Spleen (tissue), 11 donors: ENCODE measurements around the gene HOXA10. TPM values are rescaled to one million over a fixed set of nuclear protein-coding genes. Genes with fewer than 3 reads are reported as not detected.

ENCODE experiments used
- DNase-seq: peaks from one replicate; pipeline ENCODE4 v3.0.0-alpha.2; 2020
- H3K27ac ChIP-seq, 8 donors: fragments of 200-600 bp; sonication (generic) in 7 of 8; 1 replicate in 4 of 8; 2 replicates in 4 of 8; pipeline versions ENCODE4 v1.5.0 to v1.8.0; 2016 to 2021; ENCODE audit warnings: inconsistent platforms in 4 of 8, mild to moderate bottlenecking in 4 of 8, moderate library complexity in 1 of 8
- H3K27me3 ChIP-seq, 7 donors: fragments of 200-600 bp; sonication (generic) in 6 of 7; replicated peaks in 1 of 7; 1 replicate in 4 of 7; 2 replicates in 3 of 7; pipeline versions ENCODE4 v1.5.0 to v1.8.0; 2016 to 2021; ENCODE audit warnings: inconsistent platforms in 3 of 7, mild to moderate bottlenecking in 1 of 7
- H3K36me3 ChIP-seq, 6 donors: fragments of 200-600 bp; sonication (generic) in 5 of 6; 1 replicate in 4 of 6; 2 replicates in 2 of 6; pipeline versions ENCODE4 v1.5.0 to v1.8.0; 2016 to 2021; ENCODE audit warnings: inconsistent platforms in 2 of 6
- H3K4me1 ChIP-seq, 6 donors: fragments of 200-600 bp; sonication (generic) in 5 of 6; 1 replicate in 3 of 6; 2 replicates in 3 of 6; pipeline versions ENCODE4 v1.5.0 to v1.8.0; 2016 to 2021; ENCODE audit warnings: inconsistent platforms in 3 of 6
- H3K4me3 ChIP-seq, 8 donors: fragments of 200-600 bp; sonication (generic) in 7 of 8; 1 replicate in 4 of 8; 2 replicates in 4 of 8; pipeline versions ENCODE4 v1.5.0 to v1.8.0; 2016 to 2021; ENCODE audit warnings: inconsistent platforms in 4 of 8, mild to moderate bottlenecking in 4 of 8, moderate library complexity in 2 of 8
- H3K9me3 ChIP-seq, 8 donors: fragments of 200-600 bp; sonication (generic) in 7 of 8; 1 replicate in 4 of 8; 2 replicates in 4 of 8; pipeline versions ENCODE4 v1.5.0 to v1.8.0; 2016 to 2021; ENCODE audit warnings: inconsistent platforms in 4 of 8
- POLR2A ChIP-seq, 3 donors: fragments of 450-650 bp; IDR thresholded peaks; one replicate each; pipeline ENCODE4 v1.5.1; 2017; ENCODE audit warnings: antibody characterized with exemption in 3 of 3, mild to moderate bottlenecking in 1 of 3
- POLR2AphosphoS5 ChIP-seq, 3 donors: sonication (generic); formaldehyde crosslinking; IDR thresholded peaks; one replicate each; pipeline ENCODE4 v1.5.1; 2017; ENCODE audit warnings: antibody characterized with exemption in 3 of 3
- WGBS, 5 donors: extraction: QIAGEN DNeasy Blood & Tissue Kit in 3 of 5; methylation state at CpG; one replicate each; pipeline versions ENCODE4 v1.1.5 to v1.1.7; 2013 to 2018; 5-methylcytosine and 5-hydroxymethylcytosine counted together
- intact Hi-C: fragments of 100-400 bp; cut with DNase I; formaldehyde crosslinking; loops from one replicate; pipeline ENCODE4 v1.15.0; 2023; ENCODE audit warnings: low total_unique reads
- polyA plus RNA-seq, 3 donors: library from polyadenylated mRNA; stranded (reverse); fragments of 200-250 nt; gene quantifications; one replicate each; pipeline ENCODE4 v1.2.1, GENCODE V29; 2013
- total RNA-seq, 7 donors: library from RNA; depleted of rRNA in 3 of 7; stranded (reverse); fragments of >200 nt in 3 of 7; fragmentation: NEBNext Ultra II Directional in 4 of 7; extraction: Animal tissue kit (Norgen Biotek cat#: 25700) in 4 of 7; gene quantifications; one replicate each; pipeline versions ENCODE4 v1.1.0 to v1.2.1, GENCODE V29; 2016 to 2021
- TF ChIP-seq, protein P1 (sequence below), 11 experiments: fragments of 200-600 bp in 7 of 11; fragments of 450-650 bp in 4 of 11; sonication (generic) in 4 of 11; IDR thresholded peaks in 8 of 11; conservative IDR thresholded peaks in 3 of 11; 1 replicate in 7 of 11; 2 replicates in 4 of 11; pipeline versions ENCODE4 v1.4.0 to v1.8.0; 2016 to 2021; ENCODE audit warnings: antibody characterized with exemption in 11 of 11, inconsistent platforms in 4 of 11, mild to moderate bottlenecking in 1 of 11
- donor health status: healthy with polysubstance abuse.
- donor health status: DM: no; HTN: no; CAD: no; lungs with moderate emphysema.
- donor health status: DM: no; HTN: no; CAD: no.
- donor health status: Bipolar disorder and iron deficiency.
- donor health status: healthy.
- donor health status: DM: no; HTN: no; CAD: no.
- donor health status: DM: yes; HTN: yes; CAD: no.

Gene HOXA10
- total and polyA plus RNA-seq, 10 donors, result 0.05 to 0.72 (median 0.20) TPM; not detected in 4

DNA sequence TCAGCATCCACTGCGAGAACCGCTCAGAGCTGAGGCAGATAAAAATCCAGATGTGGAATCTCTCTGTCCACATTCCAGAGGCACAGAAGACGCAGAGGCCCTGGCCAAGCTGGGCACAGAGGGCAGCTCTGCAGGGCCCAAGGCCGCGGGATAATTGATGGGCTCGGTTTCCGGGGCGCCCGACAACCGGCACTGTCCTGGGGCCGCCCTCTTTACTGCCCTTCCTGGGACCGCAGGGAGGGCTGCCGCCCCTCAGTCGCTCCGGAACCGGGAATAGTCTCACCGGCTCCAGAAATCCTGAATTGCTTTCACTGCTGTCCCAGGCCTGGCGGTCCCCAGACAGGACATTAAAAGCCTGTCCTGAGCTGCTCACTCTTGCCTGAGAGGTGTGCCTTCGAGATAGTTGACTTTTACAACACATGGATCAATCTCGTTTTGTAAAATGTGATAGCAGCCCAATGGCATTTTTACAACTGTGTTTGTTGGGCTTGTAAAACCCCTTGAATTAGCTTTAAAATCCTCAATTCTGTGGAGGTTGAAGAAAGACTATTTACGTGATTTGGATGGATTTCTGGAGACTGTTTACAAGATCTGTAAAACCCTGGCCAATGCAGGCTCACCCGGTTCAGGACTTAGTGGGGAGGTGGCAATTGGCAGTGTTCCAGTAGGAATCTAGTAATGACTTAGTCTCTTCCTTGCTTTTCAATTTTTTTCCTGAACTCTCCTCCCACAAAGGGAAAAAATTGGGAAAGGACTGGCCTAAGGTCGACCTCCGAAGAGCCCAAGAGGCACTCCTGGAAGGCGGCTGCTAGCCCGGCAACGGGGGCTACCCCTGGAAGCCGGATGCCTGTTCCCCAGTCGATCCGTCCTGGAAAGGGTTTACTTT, 25.1 kb downstream of the HOXA10 start:
- WGBS, 5 donors, result 32 to 49% (median 44%) methylated on average over 27 to 30 of the region's 30 CpGs
- peaks cover 22 to 74% (median 50%) of the 10 kb centered on the region in 6 donors for H3K4me1 ChIP-seq
- intact Hi-C loops, result no loop called here

DNA sequence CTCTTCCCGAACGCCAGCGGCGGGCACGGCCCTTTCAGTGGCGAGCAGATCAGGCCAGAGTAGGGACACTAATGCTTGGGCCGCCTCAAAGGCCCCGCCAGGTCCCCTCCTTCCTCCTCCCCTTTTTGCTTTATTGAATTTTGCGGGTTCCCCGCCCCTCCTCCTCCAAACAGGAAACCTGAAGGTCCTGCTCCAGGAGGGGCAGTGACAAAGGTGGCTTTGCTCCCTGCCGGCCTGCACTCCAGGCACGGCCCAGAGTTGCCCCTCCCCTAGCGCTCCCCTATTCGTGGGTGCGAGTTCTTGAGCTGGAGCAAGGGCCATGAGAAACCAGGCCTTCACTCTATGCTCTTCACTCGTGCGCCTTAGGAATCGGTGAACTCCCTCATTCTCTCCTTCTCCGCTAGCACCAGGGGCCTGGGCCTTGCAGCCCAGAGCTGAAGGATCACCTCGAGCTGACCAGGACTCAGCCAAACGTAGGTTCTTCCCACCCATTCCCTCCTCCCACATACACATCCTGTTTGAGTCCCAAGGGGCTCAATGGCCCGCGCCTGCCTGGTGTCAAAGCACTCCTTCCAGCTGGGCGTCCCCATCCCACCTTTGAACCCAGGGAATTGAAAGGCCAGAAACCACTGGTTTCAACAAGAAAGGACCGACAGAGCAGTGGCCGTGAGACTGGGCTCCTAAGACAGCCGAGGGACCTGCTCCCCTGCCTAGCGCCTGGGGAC, 25.9 kb downstream of the HOXA10 start:
- H3K4me1 ChIP-seq, result peaks cover 22 to 76% (median 51%) of the 10 kb centered on the region in 6 donors
- H3K27ac ChIP-seq, result peak overlapping the region in 7 of 8 donors; percentile 36 to 69 (median 55)
- H3K4me3 ChIP-seq, result peak overlapping the region in 6 of 8 donors; percentile 20 to 65 (median 32)
- intact Hi-C loops, result no loop called here
- no peaks in the 10 kb centered on the region for H3K36me3 ChIP-seq
- peak; percentile 68 for DNase-seq
- WGBS, 5 donors, result 18 to 37% (median 20%) methylated on average over 18 to 28 of the region's 28 CpGs
- TF ChIP-seq POLR2AphosphoS5 (IDR thresholded peaks at IDR 0.05) (peak in 1 of 3 donors; percentile 50), POLR2A (IDR thresholded peaks at IDR 0.05) (no peak)
- TF ChIP-seq, protein P1, sequence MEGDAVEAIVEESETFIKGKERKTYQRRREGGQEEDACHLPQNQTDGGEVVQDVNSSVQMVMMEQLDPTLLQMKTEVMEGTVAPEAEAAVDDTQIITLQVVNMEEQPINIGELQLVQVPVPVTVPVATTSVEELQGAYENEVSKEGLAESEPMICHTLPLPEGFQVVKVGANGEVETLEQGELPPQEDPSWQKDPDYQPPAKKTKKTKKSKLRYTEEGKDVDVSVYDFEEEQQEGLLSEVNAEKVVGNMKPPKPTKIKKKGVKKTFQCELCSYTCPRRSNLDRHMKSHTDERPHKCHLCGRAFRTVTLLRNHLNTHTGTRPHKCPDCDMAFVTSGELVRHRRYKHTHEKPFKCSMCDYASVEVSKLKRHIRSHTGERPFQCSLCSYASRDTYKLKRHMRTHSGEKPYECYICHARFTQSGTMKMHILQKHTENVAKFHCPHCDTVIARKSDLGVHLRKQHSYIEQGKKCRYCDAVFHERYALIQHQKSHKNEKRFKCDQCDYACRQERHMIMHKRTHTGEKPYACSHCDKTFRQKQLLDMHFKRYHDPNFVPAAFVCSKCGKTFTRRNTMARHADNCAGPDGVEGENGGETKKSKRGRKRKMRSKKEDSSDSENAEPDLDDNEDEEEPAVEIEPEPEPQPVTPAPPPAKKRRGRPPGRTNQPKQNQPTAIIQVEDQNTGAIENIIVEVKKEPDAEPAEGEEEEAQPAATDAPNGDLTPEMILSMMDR (IDR thresholded peaks at IDR 0.05 in 8 of 11, conservative IDR thresholded peaks at IDR 0.05 in 3 of 11), result no peak
- peaks cover 11 to 100% (median 78%) of the 10 kb centered on the region in 7 donors for H3K27me3 ChIP-seq
- no peaks in the 10 kb centered on the region for H3K9me3 ChIP-seq

More for the DNA sequence above, 25.1 kb downstream of the HOXA10 start:
- Histone ChIP-seq H3K27me3 (peaks cover 16 to 100% (median 86%) of the 10 kb centered on the region in 7 donors), H3K36me3 (no peaks in the 10 kb centered on the region), H3K9me3 (no peaks in the 10 kb centered on the region), H3K27ac (peak overlapping the region in 4 of 8 donors; percentile 13 to 69 (median 60)), H3K4me3 (peak overlapping the region in 3 of 8 donors; percentile 29 to 65 (median 43))
- DNase-seq, result peak; percentile 74
- TF ChIP-seq, protein P1 (IDR thresholded peaks at IDR 0.05 in 8 of 11, conservative IDR thresholded peaks at IDR 0.05 in 3 of 11), result no peak
- TF ChIP-seq POLR2A (IDR thresholded peaks at IDR 0.05) (no peak), POLR2AphosphoS5 (IDR thresholded peaks at IDR 0.05) (no peak)

DNA sequence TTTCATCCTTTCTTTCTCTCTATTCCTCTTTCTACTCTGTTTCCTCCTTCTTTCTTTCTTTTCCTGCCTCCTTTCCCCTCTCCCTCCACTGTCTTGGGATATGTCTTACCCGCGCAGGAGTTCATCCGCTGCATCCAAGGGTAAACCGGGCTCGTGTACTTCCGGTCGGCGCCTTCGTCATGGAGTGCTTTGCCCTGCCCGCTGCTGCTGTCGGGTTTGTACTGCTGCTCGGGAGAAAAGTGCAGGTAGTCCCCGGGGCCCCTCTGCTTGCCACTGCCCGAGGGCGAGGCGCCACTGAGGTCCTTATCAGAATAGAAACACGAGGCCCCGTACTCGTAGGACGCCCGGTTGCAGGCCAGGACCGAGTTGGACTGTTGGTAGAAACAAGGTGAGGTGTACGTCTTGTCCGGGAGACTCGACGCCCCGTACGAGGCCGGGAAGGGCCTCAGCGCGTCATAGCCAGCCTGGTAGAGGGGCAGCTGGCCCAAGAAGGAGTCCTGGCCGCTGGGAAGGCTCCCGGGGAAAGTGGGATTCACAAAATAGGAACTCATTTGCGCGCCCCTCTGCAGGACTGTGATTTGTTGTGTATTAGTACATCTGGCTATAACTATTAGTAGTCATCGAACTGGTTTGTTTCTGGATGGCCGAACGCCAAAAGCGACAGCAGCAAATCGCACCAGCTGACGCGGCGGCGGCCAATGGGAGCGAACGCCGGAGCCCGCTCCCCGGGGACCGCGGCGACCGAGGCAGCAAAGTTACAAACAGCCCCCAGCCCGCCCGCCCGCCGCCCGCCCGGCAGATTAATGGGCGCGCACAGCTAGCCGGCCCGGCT, 26.7 kb downstream of the HOXA10 start, which contains the start of gene HOXA6:
TSS of gene HOXA6 (minus strand) at position 576 of the 832 bp plus-strand sequence. CDS start at position 551, 25 bp downstream.
- Histone ChIP-seq H3K27me3 (peaks cover 4 to 100% (median 70%) of the 10 kb centered on the region in 7 donors), H3K9me3 (no peaks in the 10 kb centered on the region), H3K36me3 (no peaks in the 10 kb centered on the region), H3K4me3 (peak within 1 kb of the TSS in 7 of 8 donors; percentile 4 to 65 (median 29)), H3K27ac (peak within 1 kb of the TSS; percentile 13 to 69 (median 53)), H3K4me1 (peaks cover 22 to 69% (median 44%) of the 10 kb centered on the region in 6 donors)
- TF ChIP-seq, protein P1 (IDR thresholded peaks at IDR 0.05 in 8 of 11, conservative IDR thresholded peaks at IDR 0.05 in 3 of 11), result no peak
- TF ChIP-seq POLR2A (IDR thresholded peaks at IDR 0.05) (no peak), POLR2AphosphoS5 (IDR thresholded peaks at IDR 0.05) (no peak)
- DNase-seq, result peak; percentile 80
- intact Hi-C loops, result no loop called here
- 21 to 48% (median 25%) methylated on average over 16 to 63 of the region's 63 CpGs for WGBS, 5 donors
